ENCODE data around the gene PPP1R3A.
A peak's percentile ranks its signal among the peaks of the same experiment; 100 is the strongest.

Gene PPP1R3A

GRCh38 chr7:113875224-113875623, 43.6 kb downstream of the PPP1R3A start:
- Histone ChIP-seq H3K4me3 (ENCODE audit: severe bottlenecking) (no peak overlapping the region), H3K36me3 (ENCODE audit: low read depth) (no peaks in the 10 kb centered on the region), H3K27ac (ENCODE audit: poor library complexity, severe bottlenecking) (no peak overlapping the region), H3K4me1 (ENCODE audit: insufficient read depth, poor library complexity, severe bottlenecking) (no peaks in the 10 kb centered on the region), H3K27me3 (ENCODE audit: insufficient read depth, poor library complexity, severe bottlenecking) (no peaks in the 10 kb centered on the region), H3K9me3 (ENCODE audit: severe bottlenecking) (no peaks in the 10 kb centered on the region)
- no peak; the same call in 2 of the 3 replicates for ATAC-seq (ENCODE audit: low read depth)
- no peak for DNase-seq (ENCODE audit: low spot score)
- TF ChIP-seq CTCF (IDR thresholded peaks at IDR 0.05; ENCODE audit: poor library complexity, severe bottlenecking) = no peak

GRCh38 chr7:113873554-113874151, 45.2 kb downstream of the PPP1R3A start:
- Histone ChIP-seq H3K27me3 (ENCODE audit: insufficient read depth, poor library complexity, severe bottlenecking) (no peaks in the 10 kb centered on the region), H3K27ac (ENCODE audit: poor library complexity, severe bottlenecking) (no peak overlapping the region), H3K36me3 (ENCODE audit: low read depth) (no peaks in the 10 kb centered on the region), H3K9me3 (ENCODE audit: severe bottlenecking) (no peaks in the 10 kb centered on the region), H3K4me1 (ENCODE audit: insufficient read depth, poor library complexity, severe bottlenecking) (no peaks in the 10 kb centered on the region), H3K4me3 (ENCODE audit: severe bottlenecking) (no peak overlapping the region)
- ATAC-seq (ENCODE audit: low read depth) (peak; percentile 35; the same call in 1 of the 3 replicates), DNase-seq (ENCODE audit: low spot score) (no peak)
- TF ChIP-seq CTCF (IDR thresholded peaks at IDR 0.05; ENCODE audit: poor library complexity, severe bottlenecking) = no peak

GRCh38 chr7:113872981-113873380, 45.8 kb downstream of the PPP1R3A start:
- Histone ChIP-seq H3K9me3 (ENCODE audit: severe bottlenecking) (no peaks in the 10 kb centered on the region), H3K27ac (ENCODE audit: poor library complexity, severe bottlenecking) (no peak overlapping the region), H3K4me1 (ENCODE audit: insufficient read depth, poor library complexity, severe bottlenecking) (no peaks in the 10 kb centered on the region), H3K27me3 (ENCODE audit: insufficient read depth, poor library complexity, severe bottlenecking) (no peaks in the 10 kb centered on the region), H3K36me3 (ENCODE audit: low read depth) (no peaks in the 10 kb centered on the region), H3K4me3 (ENCODE audit: severe bottlenecking) (no peak overlapping the region)
- ATAC-seq (ENCODE audit: low read depth) (no peak), DNase-seq (ENCODE audit: low spot score) (no peak)
- no peak for TF ChIP-seq CTCF (IDR thresholded peaks at IDR 0.05; ENCODE audit: poor library complexity, severe bottlenecking)

- H3K9me3 ChIP-seq (ENCODE audit: severe bottlenecking) = no peaks in the 10 kb centered on the region
- no peaks in the 10 kb centered on the region for H3K36me3 ChIP-seq (ENCODE audit: low read depth)
- no peak overlapping the region for H3K27ac ChIP-seq (ENCODE audit: poor library complexity, severe bottlenecking)
- TF ChIP-seq CTCF (IDR thresholded peaks at IDR 0.05; ENCODE audit: poor library complexity, severe bottlenecking) = no peak
- DNase-seq (ENCODE audit: low spot score) (no peak), ATAC-seq (ENCODE audit: low read depth) (no peak)
- no peak overlapping the region for H3K4me3 ChIP-seq (ENCODE audit: severe bottlenecking)
- no peaks in the 10 kb centered on the region for H3K4me1 ChIP-seq (ENCODE audit: insufficient read depth, poor library complexity, severe bottlenecking)
- H3K27me3 ChIP-seq (ENCODE audit: insufficient read depth, poor library complexity, severe bottlenecking) = no peaks in the 10 kb centered on the region
Measured at GRCh38 chr7:113867325-113867724, 51.5 kb downstream of the PPP1R3A start.

GRCh38 chr7:113856010-113856409, 62.8 kb downstream of the PPP1R3A start:
- no peaks in the 10 kb centered on the region for H3K9me3 ChIP-seq (ENCODE audit: severe bottlenecking)
- no peak for DNase-seq (ENCODE audit: low spot score)
- no peak for TF ChIP-seq CTCF (IDR thresholded peaks at IDR 0.05; ENCODE audit: poor library complexity, severe bottlenecking)
- no peaks in the 10 kb centered on the region for H3K4me1 ChIP-seq (ENCODE audit: insufficient read depth, poor library complexity, severe bottlenecking)
- no peaks in the 10 kb centered on the region for H3K36me3 ChIP-seq (ENCODE audit: low read depth)
- H3K27me3 ChIP-seq (ENCODE audit: insufficient read depth, poor library complexity, severe bottlenecking) = no peaks in the 10 kb centered on the region
- no peak overlapping the region for H3K27ac ChIP-seq (ENCODE audit: poor library complexity, severe bottlenecking)
- ATAC-seq (ENCODE audit: low read depth) = no peak
- H3K4me3 ChIP-seq (ENCODE audit: severe bottlenecking) = no peak overlapping the region

Measured in RWPE2 (cell line).